Activated CD8-positive, alpha-beta memory T cell treated with anti-CD3 and anti-CD28 coated beads, Interleukin-2, amount 50 U/mL, for 4 hours (primary cell): ENCODE results near the gene CHD3.

ENCODE experiments used
- DNase-seq: peaks from one replicate; pipeline ENCODE4 v3.0.0-alpha.2; 2020

The CHD3 gene

GRCh38 chr17:7903154-7904103 lies 14.8 kb downstream of the CHD3 start:
- no peak for DNase-seq

- DNase-seq, result no peak
Observed at GRCh38 chr17:7909089-7909488, 20.5 kb downstream of the CHD3 start.

GRCh38 chr17:7910281-7910680 lies 21.7 kb downstream of the CHD3 start:
- no peak for DNase-seq

- DNase-seq, result no peak
Observed at GRCh38 chr17:7910711-7911110, 22.1 kb downstream of the CHD3 start.

- DNase-seq, result no peak
Observed at GRCh38 chr17:7911116-7911515, 22.5 kb downstream of the CHD3 start.

- no peak for DNase-seq
Observed at GRCh38 chr17:7912927-7913524, 24.4 kb downstream of the CHD3 start.

- no peak for DNase-seq
Observed at GRCh38 chr17:7915179-7915610, 26.6 kb downstream of the CHD3 start.

- DNase-seq, result peak; percentile 79
Observed at GRCh38 chr17:7915611-7916384, 27.2 kb downstream of the CHD3 start, which contains the start of gene RNF227. Gene RNF227, minus strand, starts transcription at chr17:7916289. Its CDS starts 94 bp downstream, at chr17:7916195.

- peak; percentile 23 for DNase-seq
Observed at GRCh38 chr17:7916385-7916682, 27.7 kb downstream of the CHD3 start.

GRCh38 chr17:7916808-7917207 lies 28.2 kb downstream of the CHD3 start:
- DNase-seq, result no peak

- DNase-seq, result no peak
Observed at GRCh38 chr17:7922269-7922844, 33.8 kb downstream of the CHD3 start.

- peak; percentile 85 for DNase-seq
Observed at GRCh38 chr17:7922845-7923628, 34.4 kb downstream of the CHD3 start.

- DNase-seq, result no peak
Observed at GRCh38 chr17:7927596-7927995, 39.0 kb downstream of the CHD3 start.

- peak; percentile 39 for DNase-seq
Observed at GRCh38 chr17:7929158-7930023, 40.8 kb downstream of the CHD3 start, which contains the start of gene KCNAB3. Gene KCNAB3, minus strand, starts transcription at chr17:7929856. Its CDS starts 421 bp downstream, at chr17:7929435.

- DNase-seq, result no peak
Observed at GRCh38 chr17:7930841-7931631, 42.4 kb downstream of the CHD3 start.

- DNase-seq, result peak; percentile 99
Observed at GRCh38 chr17:7931709-7932482, 43.3 kb downstream of the CHD3 start, which contains the start of the genes CNTROB and TRAPPC1. Gene CNTROB, plus strand, starts transcription at chr17:7932206. Its CDS starts 874 bp downstream, at chr17:7933080. Gene TRAPPC1, minus strand, starts transcription at chr17:7931946. Its CDS starts 117 bp downstream, at chr17:7931829.

- DNase-seq, result no peak
Observed at GRCh38 chr17:7932483-7932891, 43.9 kb downstream of the CHD3 start.

GRCh38 chr17:7932949-7933348 lies 44.4 kb downstream of the CHD3 start:
- peak; percentile 34 for DNase-seq

- no peak for DNase-seq
Observed at GRCh38 chr17:7935859-7936258, 47.3 kb downstream of the CHD3 start.
